Measurements from ENCODE around the gene GAS5. TPM values are rescaled to one million over a fixed set of nuclear protein-coding genes. Genes with fewer than 3 reads are reported as not detected.

The GAS5 gene
- total RNA-seq, 2 experiments from 2014 or later, result 901 to 1,026 TPM

DNA sequence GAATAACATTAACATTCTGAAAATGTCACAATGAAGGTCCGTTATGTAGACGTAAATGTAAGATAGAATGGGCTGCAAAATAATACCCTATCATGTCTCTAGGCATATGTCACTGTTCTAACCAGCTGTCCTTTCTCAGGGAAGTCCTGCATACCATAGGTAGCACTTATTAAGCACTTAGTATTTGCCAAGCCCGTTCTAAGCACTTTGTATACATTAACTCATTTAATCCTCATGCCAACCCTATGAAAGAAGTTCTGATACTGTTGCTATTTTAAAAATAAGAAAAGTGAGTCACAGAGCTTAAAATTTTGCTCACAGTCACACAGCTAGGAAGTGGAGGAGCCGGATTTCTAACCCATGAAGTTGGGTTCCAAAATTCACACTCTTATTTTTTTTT, 15.7 kb downstream of the GAS5 start:
- Histone ChIP-seq H2AFZ (ENCODE audit: low read length) (no peak overlapping the region), H3K4me3 (ENCODE audit: low read depth, low read length, poor library complexity, severe bottlenecking) (no peak overlapping the region), H4K20me1 (ENCODE audit: insufficient read depth, low read length) (no peaks in the 10 kb centered on the region), H3K27ac (ENCODE audit: low read depth, low read length, poor library complexity, severe bottlenecking) (no peak overlapping the region), H3K9me2 (ENCODE audit: insufficient read depth, low read length) (no peaks in the 10 kb centered on the region), H3K36me3 (ENCODE audit: insufficient read depth, low read length) (peaks cover 84% of the 10 kb centered on the region), H3K4me2 (ENCODE audit: low read length) (no peak overlapping the region), H3K79me2 (ENCODE audit: insufficient read depth, low read depth, low read length) (no peaks in the 10 kb centered on the region), H3K4me1 (ENCODE audit: insufficient read depth, low read length, poor library complexity, severe bottlenecking) (no peaks in the 10 kb centered on the region), H3K9me3 (ENCODE audit: low read length) (no peaks in the 10 kb centered on the region)
- CTCF ChIA-PET (ENCODE audit: unreplicated experiment), result interaction anchor here (1.1 kb wide), 1 partner anchor 16 kb away, joined by 3 read pairs; the partner anchor contains the start of gene ZBTB37
- POLR2A ChIA-PET, result interaction anchor here (0.6 to 1.7 kb wide), 7 partner anchors 9 to 370 kb away, joined by 3 to 6 read pairs (median 4); no protein-coding TSS in a partner anchor
- no peak for DNase-seq (ENCODE audit: low spot score)
- intact Hi-C loops (cut with micrococcal nuclease; ENCODE audit: unreplicated experiment), result no loop called here
- BruUV-seq (replicated peaks), result no TSS peak
- TF ChIP-seq EZH2phosphoT487 (IDR thresholded peaks at IDR 0.05; ENCODE audit: borderline replicate concordance, low read depth, low read length), result no peak
- TF ChIP-seq, protein P1, sequence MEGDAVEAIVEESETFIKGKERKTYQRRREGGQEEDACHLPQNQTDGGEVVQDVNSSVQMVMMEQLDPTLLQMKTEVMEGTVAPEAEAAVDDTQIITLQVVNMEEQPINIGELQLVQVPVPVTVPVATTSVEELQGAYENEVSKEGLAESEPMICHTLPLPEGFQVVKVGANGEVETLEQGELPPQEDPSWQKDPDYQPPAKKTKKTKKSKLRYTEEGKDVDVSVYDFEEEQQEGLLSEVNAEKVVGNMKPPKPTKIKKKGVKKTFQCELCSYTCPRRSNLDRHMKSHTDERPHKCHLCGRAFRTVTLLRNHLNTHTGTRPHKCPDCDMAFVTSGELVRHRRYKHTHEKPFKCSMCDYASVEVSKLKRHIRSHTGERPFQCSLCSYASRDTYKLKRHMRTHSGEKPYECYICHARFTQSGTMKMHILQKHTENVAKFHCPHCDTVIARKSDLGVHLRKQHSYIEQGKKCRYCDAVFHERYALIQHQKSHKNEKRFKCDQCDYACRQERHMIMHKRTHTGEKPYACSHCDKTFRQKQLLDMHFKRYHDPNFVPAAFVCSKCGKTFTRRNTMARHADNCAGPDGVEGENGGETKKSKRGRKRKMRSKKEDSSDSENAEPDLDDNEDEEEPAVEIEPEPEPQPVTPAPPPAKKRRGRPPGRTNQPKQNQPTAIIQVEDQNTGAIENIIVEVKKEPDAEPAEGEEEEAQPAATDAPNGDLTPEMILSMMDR (conservative IDR thresholded peaks at IDR 0.05; ENCODE audit: low read length), result no peak

DNA sequence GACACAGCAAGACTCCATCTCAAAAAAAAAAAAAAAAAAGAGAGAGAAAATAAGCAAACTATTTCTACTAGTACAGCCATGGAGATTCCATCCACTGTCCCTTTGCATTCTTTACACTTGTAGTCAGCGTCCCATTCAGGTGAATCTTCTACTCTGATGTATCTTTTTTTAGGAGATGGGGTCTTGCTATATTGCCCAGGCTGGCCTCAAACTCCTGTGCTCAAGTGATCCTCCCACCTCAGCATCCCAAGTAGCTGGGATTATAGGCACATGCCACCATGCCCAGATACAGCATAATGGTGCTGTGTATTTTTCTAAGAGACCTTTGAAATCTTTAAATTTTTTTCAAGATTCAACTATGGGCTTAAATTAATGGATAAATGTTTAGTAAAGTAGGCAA, 35.0 kb downstream of the GAS5 start:
- no peak overlapping the region for H3K4me2 ChIP-seq (ENCODE audit: low read length)
- no peak for DNase-seq (ENCODE audit: low spot score)
- TF ChIP-seq, protein P1 (conservative IDR thresholded peaks at IDR 0.05; ENCODE audit: low read length), result no peak
- no peak for TF ChIP-seq EZH2phosphoT487 (IDR thresholded peaks at IDR 0.05; ENCODE audit: borderline replicate concordance, low read depth, low read length)
- POLR2A ChIA-PET, result interaction anchor here (1.0 to 1.4 kb wide), 2 partner anchors 9 to 37 kb away, joined by 3 to 4 read pairs; no protein-coding TSS in a partner anchor
- H3K36me3 ChIP-seq (ENCODE audit: insufficient read depth, low read length), result peaks cover 92% of the 10 kb centered on the region
- H3K4me3 ChIP-seq (ENCODE audit: low read depth, low read length, poor library complexity, severe bottlenecking), result no peak overlapping the region
- CTCF ChIA-PET (ENCODE audit: unreplicated experiment), result no interaction called here
- intact Hi-C loops (cut with micrococcal nuclease; ENCODE audit: unreplicated experiment), result no loop called here
- no peaks in the 10 kb centered on the region for H3K9me2 ChIP-seq (ENCODE audit: insufficient read depth, low read length)
- no peak overlapping the region for H2AFZ ChIP-seq (ENCODE audit: low read length)
- H4K20me1 ChIP-seq (ENCODE audit: insufficient read depth, low read length), result no peaks in the 10 kb centered on the region
- peaks cover 10% of the 10 kb centered on the region for H3K4me1 ChIP-seq (ENCODE audit: insufficient read depth, low read length, poor library complexity, severe bottlenecking)
- H3K27ac ChIP-seq (ENCODE audit: low read depth, low read length, poor library complexity, severe bottlenecking), result no peak overlapping the region
- no TSS peak for BruUV-seq (replicated peaks)
- peaks cover 17% of the 10 kb centered on the region; the same call in 1 of the 2 replicates for H3K79me2 ChIP-seq (ENCODE audit: insufficient read depth, low read depth, low read length)
- no peaks in the 10 kb centered on the region for H3K9me3 ChIP-seq (ENCODE audit: low read length)

- Histone ChIP-seq H3K9me3 (ENCODE audit: low read length) (no peaks in the 10 kb centered on the region), H3K36me3 (ENCODE audit: insufficient read depth, low read length) (peaks cover 49% of the 10 kb centered on the region), H4K20me1 (ENCODE audit: insufficient read depth, low read length) (no peaks in the 10 kb centered on the region), H3K4me3 (ENCODE audit: low read depth, low read length, poor library complexity, severe bottlenecking) (peak overlapping the region; percentile 97), H2AFZ (ENCODE audit: low read length) (no peak overlapping the region), H3K79me2 (ENCODE audit: insufficient read depth, low read depth, low read length) (peaks cover 57% of the 10 kb centered on the region), H3K9me2 (ENCODE audit: insufficient read depth, low read length) (no peaks in the 10 kb centered on the region), H3K4me2 (ENCODE audit: low read length) (peak overlapping the region; percentile 63), H3K27ac (ENCODE audit: low read depth, low read length, poor library complexity, severe bottlenecking) (no peak overlapping the region), H3K4me1 (ENCODE audit: insufficient read depth, low read length, poor library complexity, severe bottlenecking) (peaks cover 35% of the 10 kb centered on the region)
- ChIA-PET POLR2A (interaction anchor here (0.7 to 2.1 kb wide), 5 partner anchors 10 to 1241 kb away, joined by 3 to 5 read pairs (median 4); partner anchors contain the start of genes GAS5 and ZBTB37), CTCF (ENCODE audit: unreplicated experiment) (no interaction called here)
- intact Hi-C loops (cut with micrococcal nuclease; ENCODE audit: unreplicated experiment), result loop anchor here (5.0 to 10.0 kb wide), 3 partner anchors 135 to 1083 kb away; no protein-coding TSS in a partner anchor
- TF ChIP-seq, protein P1 (conservative IDR thresholded peaks at IDR 0.05; ENCODE audit: low read length), result no peak
- TF ChIP-seq EZH2phosphoT487 (IDR thresholded peaks at IDR 0.05; ENCODE audit: borderline replicate concordance, low read depth, low read length), result no peak
- no TSS peak for BruUV-seq (replicated peaks)
- no peak for DNase-seq (ENCODE audit: low spot score)
These were observed 40.2 kb downstream of the GAS5 start for GRCh38 chr1:173827611-173828010.
